GM12892 (cell line): ENCODE measurements around the gene ATG2B.

ENCODE experiments used
- POLR2AphosphoS5 ChIP-seq: IDR thresholded peaks from 2 replicates; pipeline ENCODE4 v1.6.1; 2011; ENCODE audit warnings: low read depth, low read length, control low read depth
- TAF1 ChIP-seq: IDR thresholded peaks from 2 replicates; pipeline ENCODE4 v1.6.1; 2011; ENCODE audit warnings: low read depth, mild to moderate bottlenecking, control low read depth, low read length, borderline replicate concordance

DNA sequence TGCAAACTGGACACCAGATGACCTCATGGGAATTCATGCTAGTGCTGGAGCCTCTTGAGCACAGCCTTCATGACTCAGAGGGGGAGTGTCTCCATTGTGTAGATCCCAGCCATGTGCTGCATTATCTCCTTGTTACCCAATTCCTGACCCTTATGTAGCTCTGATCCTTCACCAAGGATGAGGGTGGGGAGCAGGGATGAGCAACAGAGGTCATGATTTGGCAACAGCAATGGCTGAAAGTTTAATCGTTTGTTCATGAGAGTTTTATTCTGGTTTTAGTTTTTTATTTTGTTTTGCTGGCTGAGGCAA lies 116.6 kb downstream of the ATG2B start:
- TF ChIP-seq TAF1 (no peak), POLR2AphosphoS5 (no peak)
